MCF 10A (cell line): ENCODE data around the gene HTR2C. TPM values are rescaled to one million over a fixed set of nuclear protein-coding genes. Genes with fewer than 3 reads are reported as not detected.
A peak's percentile ranks its signal among the peaks of the same experiment; 100 is the strongest.

Source experiments
- Bru-seq: library from RNA; stranded (reverse); fragments of 400-500 nt; gene quantifications from one replicate; lab custom pipeline; 2021; lab: Mats Ljungman, UMichigan
- BruChase-seq, 2 experiments: library from RNA; stranded (reverse); fragments of 400-500 nt; gene quantifications; one replicate each; lab custom pipeline; 2021; lab: Mats Ljungman, UMichigan
- BruUV-seq: library from RNA; stranded (reverse); fragments of 400-500 nt; replicated peaks from 2 replicates; lab custom pipeline; 2021; lab: Mats Ljungman, UMichigan
- CTCF ChIA-PET: fragments of 300-600 bp; sonication (Branson Sonifier 250); formaldehyde crosslinking; extraction: SDS; loops from one replicate; lab custom pipeline; 2021; ENCODE audit warnings: antibody characterized with exemption, inconsistent platforms; lab: Yijun Ruan, JAX
- POLR2A ChIA-PET: fragments of 300-600, 350-650 bp; sonication (Branson Sonifier 250); formaldehyde crosslinking; extraction: SDS; loops from one replicate; lab custom pipeline; 2020; ENCODE audit warnings: antibody characterized with exemption, inconsistent platforms; lab: Yijun Ruan, JAX
- DNase-seq: peaks from one replicate; pipeline ENCODE4 v3.0.0-alpha.2; 2018; ENCODE audit not compliant: unreplicated experiment
- H3K27ac Mint-ChIP-seq: one replicate; pipeline ENCODE4 v1.8.0; 2022; ENCODE audit warnings: mild to moderate bottlenecking, low read depth, mixed read lengths; ENCODE audit not compliant: unreplicated experiment
- H3K27me3 Mint-ChIP-seq: one replicate; pipeline ENCODE4 v1.8.0; 2022; ENCODE audit warnings: mixed read lengths; ENCODE audit not compliant: insufficient read depth, unreplicated experiment
- H3K36me3 Mint-ChIP-seq: one replicate; pipeline ENCODE4 v1.8.0; 2022; ENCODE audit warnings: mild to moderate bottlenecking, moderate library complexity, mixed read lengths; ENCODE audit not compliant: insufficient read depth, unreplicated experiment
- H3K4me1 Mint-ChIP-seq: one replicate; pipeline ENCODE4 v1.8.0; 2022; ENCODE audit warnings: mixed read lengths; ENCODE audit not compliant: insufficient read depth, unreplicated experiment
- H3K4me3 Mint-ChIP-seq: one replicate; pipeline ENCODE4 v1.8.0; 2022; ENCODE audit warnings: mild to moderate bottlenecking, moderate library complexity, mixed read lengths; ENCODE audit not compliant: unreplicated experiment
- H3K9me3 Mint-ChIP-seq: one replicate; pipeline ENCODE4 v1.8.0; 2022; ENCODE audit warnings: mixed read lengths; ENCODE audit not compliant: unreplicated experiment
- CTCF ChIP-seq: fragments of 200-600 bp; IDR thresholded peaks from one replicate; pipeline ENCODE4 v1.8.0; 2022; ENCODE audit warnings: antibody characterized with exemption, mild to moderate bottlenecking; ENCODE audit not compliant: unreplicated experiment
- intact Hi-C: fragments of 100-400 bp; cut with micrococcal nuclease; formaldehyde crosslinking; loops from 2 replicates; pipeline ENCODE4 v1.14.1; 2022
- long read RNA-seq: library from polyadenylated mRNA; stranded (forward); transcript quantifications from one replicate; pipeline ENCODE4 v2.0.0, GENCODE V29; 2022
- total RNA-seq: library from RNA; stranded (reverse); gene quantifications from 2 replicates; pipeline ENCODE4 v1.2.3, GENCODE V29; 2022

Gene HTR2C
- total RNA-seq (not detected in 2 replicates), Bru-seq, nascent RNA (percentile 1 among the genes with signal in this experiment), BruChase-seq, experiment 1, labeled RNA remaining after a 6-hour chase (percentile 2 among the genes with signal in this experiment), BruChase-seq, experiment 2, labeled RNA remaining after a 2-hour chase (percentile 2 among the genes with signal in this experiment)
- long read RNA-seq: 0 reads

GRCh38 chrX:114583646-114584374 is at the start of gene HTR2C:
TSS of gene HTR2C (plus strand) at chrX:114584086. CDS start at chrX:114726937, 142,851 bp downstream.
- H3K4me3 Mint-ChIP-seq: no peak within 1 kb of the TSS
- H3K27ac Mint-ChIP-seq: no peak within 1 kb of the TSS
- no peaks in the 10 kb centered on the region for H3K4me1 Mint-ChIP-seq
- H3K27me3 Mint-ChIP-seq: peaks cover 30% of the 10 kb centered on the region
- ChIA-PET CTCF (interaction anchor here (1.2 kb wide), 1 partner anchor 28 kb away, joined by 3 read pairs; no protein-coding TSS in a partner anchor), POLR2A (no interaction called here)
- peaks cover 6% of the 10 kb centered on the region for H3K36me3 Mint-ChIP-seq
- intact Hi-C loops: no loop called here
- no peak for DNase-seq
- H3K9me3 Mint-ChIP-seq: peaks cover 14% of the 10 kb centered on the region
- no peak for TF ChIP-seq CTCF
- no TSS peak for BruUV-seq

- peak; percentile 17 for TF ChIP-seq CTCF
These were observed 3.5 kb upstream of the HTR2C start for GRCh38 chrX:114580336-114580735.

GRCh38 chrX:114581528-114582263 is 2.2 kb upstream of the HTR2C start:
- ChIA-PET POLR2A (no interaction called here), CTCF (no interaction called here)
- no peak for TF ChIP-seq CTCF
- no peak for DNase-seq
- Mint-ChIP-seq H3K27me3 (peaks cover 34% of the 10 kb centered on the region), H3K4me1 (no peaks in the 10 kb centered on the region), H3K27ac (no peak overlapping the region), H3K9me3 (peaks cover 14% of the 10 kb centered on the region), H3K4me3 (no peak overlapping the region), H3K36me3 (peaks cover 6% of the 10 kb centered on the region)
- no TSS peak for BruUV-seq
- intact Hi-C loops: loop anchor here (2.0 kb wide), 1 partner anchor 653 kb away; no protein-coding TSS in a partner anchor

More at GRCh38 chrX:114580336-114580735, 3.5 kb upstream of the HTR2C start:
- POLR2A ChIA-PET: no interaction called here
- H3K36me3 Mint-ChIP-seq: peaks cover 6% of the 10 kb centered on the region
- intact Hi-C loops: loop anchor here (2.0 kb wide), 1 partner anchor 652 kb away; no protein-coding TSS in a partner anchor
- CTCF ChIA-PET: interaction anchor here (0.6 to 2.0 kb wide), 7 partner anchors 9 to 1697 kb away, joined by 3 to 9 read pairs (median 3); no protein-coding TSS in a partner anchor
- H3K27ac Mint-ChIP-seq: no peak overlapping the region
- peaks cover 34% of the 10 kb centered on the region for H3K27me3 Mint-ChIP-seq
- H3K9me3 Mint-ChIP-seq: peaks cover 14% of the 10 kb centered on the region
- peak; percentile 1 for DNase-seq
- no TSS peak for BruUV-seq
- H3K4me3 Mint-ChIP-seq: no peak overlapping the region
- no peaks in the 10 kb centered on the region for H3K4me1 Mint-ChIP-seq

- intact Hi-C loops: no loop called here
- Mint-ChIP-seq H3K4me3 (no peak overlapping the region), H3K27ac (no peak overlapping the region), H3K9me3 (peaks cover 14% of the 10 kb centered on the region), H3K36me3 (peaks cover 6% of the 10 kb centered on the region), H3K4me1 (no peaks in the 10 kb centered on the region), H3K27me3 (peaks cover 34% of the 10 kb centered on the region)
- ChIA-PET POLR2A (no interaction called here), CTCF (no interaction called here)
- BruUV-seq: no TSS peak
- no peak for DNase-seq
- no peak for TF ChIP-seq CTCF
These were observed 1.6 kb upstream of the HTR2C start for GRCh38 chrX:114582264-114582632.
